ENCODE measurements around the gene LTK. TPM values are rescaled to one million over a fixed set of nuclear protein-coding genes. Genes with fewer than 3 reads are reported as not detected.

LTK gene
- polyA plus RNA-seq, 3 donors: 0.12 TPM; not detected in 2

- Histone ChIP-seq H3K4me1 (ENCODE audit: control insufficient read depth in 1 of 2, insufficient read depth in 2 of 2, low read length in 2 of 2) (no peaks in the 10 kb centered on the region), H2AFZ (ENCODE audit: insufficient read depth, low read depth, low read length, poor library complexity, severe bottlenecking) (no peak overlapping the region), H3K4me3 (replicated peaks in 1 of 3; ENCODE audit: low read depth in 2 of 3, low read length in 3 of 3) (no peak overlapping the region), H3K36me3 (replicated peaks in 1 of 2; ENCODE audit: control insufficient read depth in 1 of 2, insufficient read depth in 2 of 2, low read length in 2 of 2) (peaks cover 40 to 51% of the 10 kb centered on the region in 2 donors), H3K79me2 (ENCODE audit: insufficient read depth, low read length) (no peaks in the 10 kb centered on the region), H3K27ac (ENCODE audit: low read depth in 1 of 2, low read length in 2 of 2) (no peak overlapping the region), H3K9ac (ENCODE audit: insufficient read depth, low read length, poor library complexity, severe bottlenecking) (no peak overlapping the region), H3K27me3 (ENCODE audit: control insufficient read depth in 2 of 2, insufficient read depth in 2 of 2, low read length in 2 of 2) (no peaks in the 10 kb centered on the region), H3K4me2 (replicated peaks; ENCODE audit: extremely low read depth, low read length, poor library complexity, severe bottlenecking) (no peak overlapping the region), H3K9me3 (replicated peaks in 1 of 2; ENCODE audit: control insufficient read depth in 1 of 2, insufficient read depth in 1 of 2, low read length in 2 of 2) (no peaks in the 10 kb centered on the region), H4K20me1 (ENCODE audit: insufficient read depth, low read length) (no peaks in the 10 kb centered on the region)
- no peak for DNase-seq
- H3K27me3 Mint-ChIP-seq (ENCODE audit: low read depth in 3 of 3): peaks cover 3 to 5% (median 4%) of the 10 kb centered on the region in 3 donors
- no CpG with 5 or more reads among the region's 2 CpGs for WGBS (ENCODE audit: insufficient coverage)
- peaks cover 46 to 52% of the 10 kb centered on the region in 2 donors for H3K36me3 Mint-ChIP-seq
- no peak overlapping the region for H3K27ac Mint-ChIP-seq
- intact Hi-C loops (cut with micrococcal nuclease): no loop called here
- H3K4me1 Mint-ChIP-seq: no peaks in the 10 kb centered on the region
- TF ChIP-seq CTCF (IDR thresholded peaks at IDR 0.05): no peak
- no peak overlapping the region for H3K4me3 Mint-ChIP-seq
- H3K9me3 Mint-ChIP-seq: peaks cover 0 to 3% (median 1%) of the 10 kb centered on the region in 7 donors
Measured at GRCh38 chr15:41483519-41483918, 30.1 kb downstream of the LTK start.

GRCh38 chr15:41483115-41483514 lies 30.5 kb downstream of the LTK start:
- no peak for DNase-seq
- no peak overlapping the region for H3K27ac ChIP-seq (ENCODE audit: low read depth in 1 of 2, low read length in 2 of 2)
- Mint-ChIP-seq H3K4me1 (no peaks in the 10 kb centered on the region), H3K36me3 (peaks cover 48 to 56% of the 10 kb centered on the region in 2 donors), H3K4me3 (no peak overlapping the region), H3K27ac (no peak overlapping the region), H3K27me3 (ENCODE audit: low read depth in 3 of 3) (peaks cover 3 to 5% (median 4%) of the 10 kb centered on the region in 3 donors), H3K9me3 (peaks cover 0 to 3% (median 1%) of the 10 kb centered on the region in 7 donors)
- no peak overlapping the region for H3K9ac ChIP-seq (ENCODE audit: insufficient read depth, low read length, poor library complexity, severe bottlenecking)
- no peaks in the 10 kb centered on the region for H3K9me3 ChIP-seq (replicated peaks in 1 of 2; ENCODE audit: control insufficient read depth in 1 of 2, insufficient read depth in 1 of 2, low read length in 2 of 2)
- H3K4me2 ChIP-seq (replicated peaks; ENCODE audit: extremely low read depth, low read length, poor library complexity, severe bottlenecking): no peak overlapping the region
- H2AFZ ChIP-seq (ENCODE audit: insufficient read depth, low read depth, low read length, poor library complexity, severe bottlenecking): no peak overlapping the region
- peaks cover 43 to 55% of the 10 kb centered on the region in 2 donors for H3K36me3 ChIP-seq (replicated peaks in 1 of 2; ENCODE audit: control insufficient read depth in 1 of 2, insufficient read depth in 2 of 2, low read length in 2 of 2)
- H3K79me2 ChIP-seq (ENCODE audit: insufficient read depth, low read length): no peaks in the 10 kb centered on the region
- no peak for TF ChIP-seq CTCF (IDR thresholded peaks at IDR 0.05)
- no peaks in the 10 kb centered on the region for H4K20me1 ChIP-seq (ENCODE audit: insufficient read depth, low read length)
- H3K4me3 ChIP-seq (replicated peaks in 1 of 3; ENCODE audit: low read depth in 2 of 3, low read length in 3 of 3): no peak overlapping the region
- intact Hi-C loops (cut with micrococcal nuclease): no loop called here
- no peaks in the 10 kb centered on the region for H3K27me3 ChIP-seq (ENCODE audit: control insufficient read depth in 2 of 2, insufficient read depth in 2 of 2, low read length in 2 of 2)
- no peaks in the 10 kb centered on the region for H3K4me1 ChIP-seq (ENCODE audit: control insufficient read depth in 1 of 2, insufficient read depth in 2 of 2, low read length in 2 of 2)

Data from CD14-positive monocyte (primary cell).